PC-3 (cell line): ENCODE data around the gene GALNT1. TPM values are rescaled to one million over a fixed set of nuclear protein-coding genes. Genes with fewer than 3 reads are reported as not detected.
A peak's percentile ranks its signal among the peaks of the same experiment; 100 is the strongest.

ENCODE experiments used
- ATAC-seq: fragments of 200-7000 bp; cut with Tn5 transposase; 2 replicates; pipeline ENCODE4 v1.9.1; 2020; ENCODE audit warnings: mild to moderate bottlenecking, moderate library complexity
- Bru-seq: library from RNA; stranded (reverse); fragments of 400-500 nt; gene quantifications from one replicate; lab custom pipeline; 2021; lab: Mats Ljungman, UMichigan
- BruChase-seq, 2 experiments: library from RNA; stranded (reverse); fragments of 400-500 nt; gene quantifications; one replicate each; lab custom pipeline; 2021; lab: Mats Ljungman, UMichigan
- BruUV-seq: library from RNA; stranded (reverse); fragments of 400-500 nt; replicated peaks from 2 replicates; lab custom pipeline; 2021; lab: Mats Ljungman, UMichigan
- CTCF ChIA-PET: fragments of 300-600 bp; sonication (Branson Sonifier 250); formaldehyde crosslinking; loops from one replicate; lab custom pipeline; 2022; ENCODE audit warnings: antibody characterized with exemption; lab: Charles Lee
- POLR2A ChIA-PET: fragments of 300-600 bp; sonication (Branson Sonifier 250); formaldehyde crosslinking; loops from one replicate; lab custom pipeline; 2022; ENCODE audit warnings: antibody characterized with exemption; ENCODE audit not compliant: unreplicated experiment; lab: Charles Lee
- DNase-seq: peaks from one replicate; pipeline ENCODE4 v3.0.0-alpha.2; 2015
- H2AFZ ChIP-seq: fragments of 300-600 bp; sonication (generic); 2 replicates; pipeline ENCODE4 v1.6.0; 2016; ENCODE audit warnings: antibody characterized with exemption, low read length
- H3F3A ChIP-seq: fragments of 300-600 bp; sonication (generic); one replicate; pipeline ENCODE4 v1.6.0; 2017; ENCODE audit warnings: antibody characterized with exemption, low read length, control low read depth, mild to moderate bottlenecking; ENCODE audit not compliant: unreplicated experiment
- H3K27ac ChIP-seq: fragments of 300-600 bp; sonication (generic); 2 replicates; pipeline ENCODE4 v1.5.1; 2016; ENCODE audit warnings: mild to moderate bottlenecking, low read length
- H3K27me3 ChIP-seq: fragments of 300-600 bp; sonication (generic); 2 replicates; pipeline ENCODE4 v1.6.1; 2016; ENCODE audit warnings: low read length, mixed read lengths
- H3K36me3 ChIP-seq: fragments of 300-600 bp; sonication (generic); 2 replicates; pipeline ENCODE4 v1.6.1; 2016; ENCODE audit warnings: low read depth, mixed run types, low read length, mixed read lengths
- H3K4me1 ChIP-seq: fragments of 300-600 bp; sonication (generic); 2 replicates; pipeline ENCODE4 v1.5.1; 2016; ENCODE audit warnings: low read length; ENCODE audit not compliant: insufficient read depth
- H3K4me2 ChIP-seq: fragments of 300-600 bp; sonication (generic); 2 replicates; pipeline ENCODE4 v1.6.0; 2016; ENCODE audit warnings: low read length
- H3K4me3 ChIP-seq: fragments of 300-600 bp; sonication (generic); 2 replicates; pipeline ENCODE4 v1.5.1; 2016; ENCODE audit warnings: mild to moderate bottlenecking, low read length, mixed read lengths
- H3K79me2 ChIP-seq: fragments of 300-600 bp; sonication (generic); 2 replicates; pipeline ENCODE4 v1.6.1; 2017; ENCODE audit warnings: low read length, mixed read lengths
- H3K9ac ChIP-seq: fragments of 300-600 bp; sonication (generic); 2 replicates; pipeline ENCODE4 v1.6.0; 2016; ENCODE audit warnings: mild to moderate bottlenecking, low read length
- H3K9me2 ChIP-seq: fragments of 300-600 bp; sonication (generic); replicated peaks from 2 replicates; pipeline ENCODE4 v1.6.1; 2016; ENCODE audit warnings: mixed run types, low read length, mixed read lengths
- H3K9me3 ChIP-seq: fragments of 300-600 bp; sonication (generic); 2 replicates; pipeline ENCODE4 v1.6.1; 2016; ENCODE audit warnings: low read length, mixed read lengths
- H4K20me1 ChIP-seq: fragments of 300-600 bp; sonication (generic); 2 replicates; pipeline ENCODE4 v1.6.1; 2016; ENCODE audit warnings: low read length, mixed read lengths
- EZH2 ChIP-seq: fragments of 300-600 bp; sonication (generic); IDR thresholded peaks from one replicate; pipeline ENCODE4 v1.6.1; 2017; ENCODE audit warnings: antibody characterized with exemption, mild to moderate bottlenecking, low read length; ENCODE audit not compliant: unreplicated experiment
- EZH2phosphoT487 ChIP-seq: fragments of 300-600 bp; sonication (generic); IDR thresholded peaks from 2 replicates; pipeline ENCODE4 v1.6.1; 2018; ENCODE audit warnings: mild to moderate bottlenecking, antibody characterized with exemption, low read length, borderline replicate concordance
- intact Hi-C: fragments of 100-400 bp; cut with micrococcal nuclease; formaldehyde crosslinking; loops from 2 replicates; pipeline ENCODE4 v1.9.0; 2023
- long read RNA-seq: library from polyadenylated mRNA; unstranded; transcript quantifications from one replicate; pipeline ENCODE4 v2.0.0, GENCODE V29; 2021; ENCODE audit not compliant: unreplicated experiment
- total RNA-seq: library from RNA; depleted of rRNA; stranded (reverse); fragments of >200 nt; gene quantifications from 2 replicates; pipeline ENCODE4 v1.2.3, GENCODE V29; 2014; rRNA removed
- TF ChIP-seq, protein P1 (sequence below): fragments of 300-600 bp; sonication (generic); conservative IDR thresholded peaks from 2 replicates; pipeline ENCODE4 v1.5.1; 2017; ENCODE audit warnings: antibody characterized with exemption, low read depth, mild to moderate bottlenecking, low read length

Gene GALNT1
- total RNA-seq (17.9 and 25.0 TPM in 2 replicates), Bru-seq, nascent RNA (percentile 85 among the genes with signal in this experiment), BruChase-seq, experiment 1, labeled RNA remaining after a 6-hour chase (percentile 85 among the genes with signal in this experiment), BruChase-seq, experiment 2, labeled RNA remaining after a 2-hour chase (percentile 80 among the genes with signal in this experiment)
- long read RNA-seq, transcript GALNT1-201 (11 exons, 3,847 nt) = major isoform, 7 of 141 reads
- long read RNA-seq, partial matches to known transcripts = 11 of 141 reads
- long read RNA-seq, other reads (novel, unspliced or antisense) = 123 of 141 reads

DNA sequence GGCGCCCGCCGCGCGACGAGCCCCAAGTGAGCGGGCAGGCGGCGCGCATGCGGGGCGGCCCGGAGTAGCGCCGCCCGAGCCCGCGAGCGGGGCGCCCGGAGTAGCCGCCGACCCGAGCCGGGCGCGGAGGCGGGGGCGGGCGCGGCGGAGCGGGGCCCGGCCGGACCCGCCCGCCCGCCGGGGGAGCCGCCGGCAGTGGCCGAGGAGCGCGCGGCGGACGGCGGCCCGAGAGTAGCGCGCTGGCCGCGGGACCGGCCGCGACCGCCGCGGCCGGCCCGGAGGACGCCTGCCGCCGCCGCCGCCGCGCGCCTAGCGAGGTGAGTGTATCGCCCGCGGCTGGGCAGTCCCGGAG, at the start of gene GALNT1:
TSS of gene GALNT1 (plus strand) at position 195 of the 352 bp plus-strand sequence. CDS start 72,923 bp downstream, outside the sequence.
- Histone ChIP-seq H3K27me3 (no peaks in the 10 kb centered on the region), H3K79me2 (peaks cover 46% of the 10 kb centered on the region), H3K9me2 (no peaks in the 10 kb centered on the region), H3F3A (no peaks in the 10 kb centered on the region), H3K36me3 (no peaks in the 10 kb centered on the region), H3K4me2 (peak within 1 kb of the TSS; percentile 83), H3K4me3 (peak within 1 kb of the TSS; percentile 83), H3K9ac (peak within 1 kb of the TSS; percentile 67), H3K4me1 (peaks cover 11% of the 10 kb centered on the region), H2AFZ (peak within 1 kb of the TSS; percentile 55), H3K9me3 (no peaks in the 10 kb centered on the region), H4K20me1 (no peaks in the 10 kb centered on the region), H3K27ac (no peak within 1 kb of the TSS)
- ChIA-PET CTCF (no interaction called here), POLR2A (interaction anchor here (0.6 kb wide), 1 partner anchor 144 kb away, joined by 3 read pairs; no protein-coding TSS in a partner anchor)
- BruUV-seq = no TSS peak
- intact Hi-C loops = loop anchor here (5.0 to 10.0 kb wide), 3 partner anchors 107 to 391 kb away; partner anchors contain the start of gene RMP24
- TF ChIP-seq EZH2phosphoT487 (no peak), EZH2 (no peak)
- TF ChIP-seq, protein P1, sequence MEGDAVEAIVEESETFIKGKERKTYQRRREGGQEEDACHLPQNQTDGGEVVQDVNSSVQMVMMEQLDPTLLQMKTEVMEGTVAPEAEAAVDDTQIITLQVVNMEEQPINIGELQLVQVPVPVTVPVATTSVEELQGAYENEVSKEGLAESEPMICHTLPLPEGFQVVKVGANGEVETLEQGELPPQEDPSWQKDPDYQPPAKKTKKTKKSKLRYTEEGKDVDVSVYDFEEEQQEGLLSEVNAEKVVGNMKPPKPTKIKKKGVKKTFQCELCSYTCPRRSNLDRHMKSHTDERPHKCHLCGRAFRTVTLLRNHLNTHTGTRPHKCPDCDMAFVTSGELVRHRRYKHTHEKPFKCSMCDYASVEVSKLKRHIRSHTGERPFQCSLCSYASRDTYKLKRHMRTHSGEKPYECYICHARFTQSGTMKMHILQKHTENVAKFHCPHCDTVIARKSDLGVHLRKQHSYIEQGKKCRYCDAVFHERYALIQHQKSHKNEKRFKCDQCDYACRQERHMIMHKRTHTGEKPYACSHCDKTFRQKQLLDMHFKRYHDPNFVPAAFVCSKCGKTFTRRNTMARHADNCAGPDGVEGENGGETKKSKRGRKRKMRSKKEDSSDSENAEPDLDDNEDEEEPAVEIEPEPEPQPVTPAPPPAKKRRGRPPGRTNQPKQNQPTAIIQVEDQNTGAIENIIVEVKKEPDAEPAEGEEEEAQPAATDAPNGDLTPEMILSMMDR = no peak
- ATAC-seq (peak; percentile 30), DNase-seq (no peak)

DNA sequence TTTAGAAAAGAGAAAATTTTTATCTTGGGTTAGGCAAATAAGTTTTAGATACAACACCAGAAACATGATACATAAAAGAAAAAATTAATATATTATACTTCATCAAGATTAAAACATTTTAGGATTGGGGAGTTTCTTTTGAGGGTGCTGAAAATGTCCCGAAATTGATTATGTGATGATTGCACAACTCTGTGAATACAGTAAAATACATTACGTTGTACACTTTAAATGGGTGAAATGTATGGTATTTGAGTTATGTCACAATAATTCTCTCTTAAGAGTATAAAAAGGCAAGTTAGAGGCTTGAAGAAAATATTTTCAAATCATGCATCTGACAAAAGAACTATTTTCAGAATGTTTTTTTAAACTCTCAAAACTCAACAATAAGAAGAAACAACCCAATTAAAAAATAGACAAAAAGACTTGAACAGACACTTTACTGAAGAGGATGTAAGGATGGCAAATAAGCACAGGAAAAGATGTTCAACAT, 47.6 kb upstream of the GALNT1 start:
- Histone ChIP-seq H3K27ac (no peak overlapping the region), H3K9me2 (no peaks in the 10 kb centered on the region), H3K4me3 (no peak overlapping the region), H3K9me3 (no peaks in the 10 kb centered on the region), H3K4me1 (no peaks in the 10 kb centered on the region), H3K4me2 (no peak overlapping the region), H3K36me3 (no peaks in the 10 kb centered on the region), H3F3A (no peaks in the 10 kb centered on the region), H3K9ac (no peak overlapping the region), H4K20me1 (no peaks in the 10 kb centered on the region), H3K27me3 (no peaks in the 10 kb centered on the region), H3K79me2 (no peaks in the 10 kb centered on the region), H2AFZ (no peak overlapping the region)
- ATAC-seq (no peak), DNase-seq (no peak)
- TF ChIP-seq, protein P1 = no peak
- TF ChIP-seq EZH2 = no peak
- POLR2A ChIA-PET = no interaction called here
- no TSS peak for BruUV-seq
- CTCF ChIA-PET = no interaction called here
- intact Hi-C loops = no loop called here

DNA sequence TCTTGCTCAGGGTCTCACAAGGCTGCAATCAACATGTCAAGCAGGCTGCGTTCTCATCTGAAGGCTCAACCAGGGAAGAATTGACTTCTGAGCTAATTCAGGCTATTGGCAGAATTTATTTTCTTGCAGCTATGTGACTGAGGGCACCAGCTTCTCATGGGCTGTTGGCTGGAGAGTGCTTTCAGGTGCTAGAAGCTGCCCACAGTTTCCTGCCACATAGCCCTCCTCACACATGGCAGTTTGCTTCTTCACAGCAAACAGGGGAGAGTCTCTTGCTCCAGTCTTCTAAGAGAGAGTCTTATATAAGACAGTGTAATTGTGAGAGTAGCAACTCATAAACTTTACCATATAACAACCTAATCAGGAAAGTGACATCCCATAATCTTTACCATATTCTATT, 46.2 kb upstream of the GALNT1 start:
- BruUV-seq = no TSS peak
- H3K4me1 ChIP-seq = no peaks in the 10 kb centered on the region
- H3K27me3 ChIP-seq = no peaks in the 10 kb centered on the region
- no peak overlapping the region for H2AFZ ChIP-seq
- ChIA-PET POLR2A (no interaction called here), CTCF (no interaction called here)
- intact Hi-C loops = no loop called here
- ATAC-seq = no peak
- H3K4me3 ChIP-seq = no peak overlapping the region
- H3K9me2 ChIP-seq = no peaks in the 10 kb centered on the region
- no peak overlapping the region for H3K9ac ChIP-seq
- DNase-seq = no peak
- no peaks in the 10 kb centered on the region for H3F3A ChIP-seq
- H3K9me3 ChIP-seq = no peaks in the 10 kb centered on the region
- TF ChIP-seq EZH2phosphoT487 = no peak
- no peak for TF ChIP-seq EZH2
- TF ChIP-seq, protein P1 = no peak
- H3K4me2 ChIP-seq = no peak overlapping the region
- no peaks in the 10 kb centered on the region for H3K36me3 ChIP-seq
- no peak overlapping the region for H3K27ac ChIP-seq
- no peaks in the 10 kb centered on the region for H3K79me2 ChIP-seq
- no peaks in the 10 kb centered on the region for H4K20me1 ChIP-seq
